Tibial nerve (tissue), 4 donors: Measurements from ENCODE around the gene RNF44.

Source experiments
- CTCF ChIP-seq, 5 experiments: fragments of 200-600 bp in 3 of 5; fragments of 450-650 bp in 2 of 5; sonication (generic) in 3 of 5; IDR thresholded peaks; one replicate each; pipeline ENCODE4 v1.5.1; 2016 to 2019; ENCODE audit warnings: antibody characterized with exemption in 5 of 5, mild to moderate bottlenecking in 3 of 5, moderate library complexity in 2 of 5
- EP300 ChIP-seq, 2 donors: sonication (generic); formaldehyde crosslinking; IDR thresholded peaks; one replicate each; pipeline ENCODE4 v1.6.1; 2017; ENCODE audit warnings: antibody characterized with exemption in 2 of 2, mild to moderate bottlenecking in 1 of 2
- POLR2A ChIP-seq, 2 donors: fragments of 450-650 bp; IDR thresholded peaks; one replicate each; pipeline ENCODE4 v1.6.1; 2017; ENCODE audit warnings: antibody characterized with exemption in 2 of 2, mild to moderate bottlenecking in 2 of 2, moderate library complexity in 2 of 2

DNA sequence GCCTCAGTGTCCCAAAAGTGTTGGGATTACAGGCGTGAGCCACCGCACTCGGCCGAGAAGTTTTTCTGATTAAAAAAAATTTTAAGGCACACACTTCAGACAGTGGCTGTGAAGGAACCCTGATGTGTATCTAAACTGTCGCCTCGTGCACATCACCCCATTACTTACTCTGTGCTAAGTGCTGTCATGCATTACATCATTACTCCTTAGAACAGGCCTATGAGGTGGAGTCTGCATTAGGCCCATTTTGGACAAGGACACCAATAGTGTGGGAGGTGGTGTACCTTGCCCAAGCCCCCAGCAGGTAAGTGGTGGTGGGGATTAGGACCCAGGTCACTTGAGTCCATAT is 8.2 kb upstream of the RNF44 start:
- TF ChIP-seq CTCF (IDR thresholded peaks at IDR 0.05) = no peak
- no peak for TF ChIP-seq POLR2A (IDR thresholded peaks at IDR 0.05)
- TF ChIP-seq EP300 (IDR thresholded peaks at IDR 0.05) = no peak
